ENCODE data around the gene P2RX4. TPM values are rescaled to one million over a fixed set of nuclear protein-coding genes. Genes with fewer than 3 reads are reported as not detected.

P2RX4 gene, protein sequence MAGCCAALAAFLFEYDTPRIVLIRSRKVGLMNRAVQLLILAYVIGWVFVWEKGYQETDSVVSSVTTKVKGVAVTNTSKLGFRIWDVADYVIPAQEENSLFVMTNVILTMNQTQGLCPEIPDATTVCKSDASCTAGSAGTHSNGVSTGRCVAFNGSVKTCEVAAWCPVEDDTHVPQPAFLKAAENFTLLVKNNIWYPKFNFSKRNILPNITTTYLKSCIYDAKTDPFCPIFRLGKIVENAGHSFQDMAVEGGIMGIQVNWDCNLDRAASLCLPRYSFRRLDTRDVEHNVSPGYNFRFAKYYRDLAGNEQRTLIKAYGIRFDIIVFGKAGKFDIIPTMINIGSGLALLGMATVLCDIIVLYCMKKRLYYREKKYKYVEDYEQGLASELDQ
- total RNA-seq, result 40.6 and 52.1 TPM in 2 replicates

DNA sequence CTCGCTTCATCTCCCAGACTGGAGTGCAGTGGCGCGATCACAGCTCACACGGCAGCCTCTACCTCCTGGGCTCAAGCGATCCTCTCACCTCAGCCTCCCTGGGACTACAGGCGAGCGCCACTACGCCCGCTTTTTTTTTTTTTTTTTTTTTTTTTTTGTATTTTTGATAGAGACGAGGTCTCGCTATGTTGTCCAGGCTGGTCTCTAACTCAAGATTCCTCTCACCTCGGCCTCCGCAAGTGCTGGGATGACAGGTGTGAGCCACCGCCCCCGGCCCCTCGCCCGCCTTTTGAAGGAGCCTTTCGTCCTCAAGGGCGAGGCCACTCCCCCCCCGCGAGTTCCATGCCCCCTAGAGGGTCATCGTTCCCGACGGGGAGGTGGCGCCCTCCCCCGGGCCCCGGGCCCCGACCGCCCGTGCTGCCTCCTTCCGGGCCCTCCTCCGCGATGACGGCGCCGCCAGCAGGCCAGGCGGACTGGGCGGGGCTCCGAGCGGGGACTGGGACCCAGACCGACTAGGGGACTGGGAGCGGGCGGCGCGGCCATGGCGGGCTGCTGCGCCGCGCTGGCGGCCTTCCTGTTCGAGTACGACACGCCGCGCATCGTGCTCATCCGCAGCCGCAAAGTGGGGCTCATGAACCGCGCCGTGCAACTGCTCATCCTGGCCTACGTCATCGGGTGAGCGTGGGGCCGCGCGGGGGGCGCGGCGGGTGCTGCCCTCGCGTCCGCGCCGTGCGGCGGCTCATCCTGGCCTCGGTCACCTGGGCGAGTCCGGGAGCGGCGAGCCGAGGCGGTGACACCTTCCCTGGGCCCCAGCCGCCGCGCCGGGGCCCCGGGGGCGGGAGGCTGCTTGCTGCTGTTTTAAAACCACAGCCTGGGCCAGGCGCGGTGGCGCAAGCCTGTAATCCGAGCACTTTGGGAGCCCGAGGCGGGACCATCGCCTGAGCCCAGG is at the start of gene P2RX4:
Gene P2RX4, plus strand, starts transcription at position 506 of the 949 bp plus-strand sequence. Its CDS starts 36 bp downstream, at position 542.

Other genes starting within 250 kb of the P2RX4 start
- gene HNF1A, start 231.6 kb upstream of the P2RX4 start, total RNA-seq, result not detected in 2 replicates
- 9.6 and 14.5 TPM in 2 replicates for gene C12orf43, start 193.6 kb upstream of the P2RX4 start, total RNA-seq
- gene OASL, start 170.9 kb upstream of the P2RX4 start, total RNA-seq, result 0.22 and 0.50 TPM in 2 replicates
- gene P2RX7, start 77.3 kb upstream of the P2RX4 start, total RNA-seq, result 2.8 and 4.1 TPM in 2 replicates
- 14.4 and 14.9 TPM in 2 replicates for gene CAMKK2, start 86.6 kb downstream of the P2RX4 start, total RNA-seq
- gene ANAPC5, start 142.3 kb downstream of the P2RX4 start, total RNA-seq, result 141 and 158 TPM in 2 replicates
- 53.2 and 64.7 TPM in 2 replicates for gene RNF34, start 190.0 kb downstream of the P2RX4 start, total RNA-seq

Measured in uterine smooth muscle cell (primary cell).